GM19328 (cell line): Measurements from ENCODE around the gene FCRLB.
A peak's percentile ranks its signal among the peaks of the same experiment; 100 is the strongest.
"Not testable (repeated sequence)": the region's sequence is repeated elsewhere in the genome, so short reads cannot be mapped to it uniquely, and the experiment has no call there.

Experiments used
- ATAC-seq: cut with Tn5 transposase; IDR thresholded peaks from one replicate; pipeline ENCODE4 v1.9.1; 2021; ENCODE audit warnings: mild to moderate bottlenecking, moderate library complexity; ENCODE audit not compliant: unreplicated experiment

The FCRLB gene

GRCh38 chr1:161738627-161739287, 17.4 kb downstream of the FCRLB start:
- peak; percentile 68 for ATAC-seq

GRCh38 chr1:161739865-161740566, 18.7 kb downstream of the FCRLB start:
- peak; percentile 35 for ATAC-seq

- ATAC-seq: no peak
These were observed 19.6 kb downstream of the FCRLB start for GRCh38 chr1:161740921-161741320.

- no peak for ATAC-seq
These were observed 21.9 kb downstream of the FCRLB start for GRCh38 chr1:161743231-161743630.

- ATAC-seq: no peak
These were observed 26.5 kb downstream of the FCRLB start for GRCh38 chr1:161747801-161748200.

GRCh38 chr1:161749509-161750407, 28.4 kb downstream of the FCRLB start, which contains the start of gene DUSP12:
DUSP12 (plus strand) TSS chr1:161749786; CDS start chr1:161749802, 16 bp downstream.
- peak; percentile 92 for ATAC-seq

GRCh38 chr1:161763522-161764098, 42.3 kb downstream of the FCRLB start:
- no peak for ATAC-seq

GRCh38 chr1:161766102-161766981, 45.0 kb downstream of the FCRLB start, which contains the start of gene ATF6:
ATF6 (plus strand) TSS chr1:161766320; CDS start chr1:161766361, 41 bp downstream.
- peak; percentile 45 for ATAC-seq

GRCh38 chr1:161768461-161768860, 47.1 kb downstream of the FCRLB start:
- ATAC-seq: no peak

GRCh38 chr1:161768986-161769672, 47.8 kb downstream of the FCRLB start:
- ATAC-seq: no peak

- ATAC-seq: not testable (repeated sequence)
These were observed 48.3 kb downstream of the FCRLB start for GRCh38 chr1:161769673-161770045.

GRCh38 chr1:161770250-161770649, 48.9 kb downstream of the FCRLB start:
- ATAC-seq: no peak

- no peak for ATAC-seq
These were observed 49.8 kb downstream of the FCRLB start for GRCh38 chr1:161771161-161771560.

- no peak for ATAC-seq
These were observed 50.6 kb downstream of the FCRLB start for GRCh38 chr1:161771973-161772372.

GRCh38 chr1:161772397-161772796, 51.1 kb downstream of the FCRLB start:
- no peak for ATAC-seq

- ATAC-seq: no peak
These were observed 52.4 kb downstream of the FCRLB start for GRCh38 chr1:161773791-161774190.

- no peak for ATAC-seq
These were observed 55.9 kb downstream of the FCRLB start for GRCh38 chr1:161777261-161777660.
